ENCODE results near the gene CHST8. TPM values are rescaled to one million over a fixed set of nuclear protein-coding genes. Genes with fewer than 3 reads are reported as not detected.
"Not testable (repeated sequence)": the region's sequence is repeated elsewhere in the genome, so short reads cannot be mapped to it uniquely, and the experiment has no call there.

CHST8 gene
- polyA plus RNA-seq, 1 donor, result 0.66 TPM

DNA sequence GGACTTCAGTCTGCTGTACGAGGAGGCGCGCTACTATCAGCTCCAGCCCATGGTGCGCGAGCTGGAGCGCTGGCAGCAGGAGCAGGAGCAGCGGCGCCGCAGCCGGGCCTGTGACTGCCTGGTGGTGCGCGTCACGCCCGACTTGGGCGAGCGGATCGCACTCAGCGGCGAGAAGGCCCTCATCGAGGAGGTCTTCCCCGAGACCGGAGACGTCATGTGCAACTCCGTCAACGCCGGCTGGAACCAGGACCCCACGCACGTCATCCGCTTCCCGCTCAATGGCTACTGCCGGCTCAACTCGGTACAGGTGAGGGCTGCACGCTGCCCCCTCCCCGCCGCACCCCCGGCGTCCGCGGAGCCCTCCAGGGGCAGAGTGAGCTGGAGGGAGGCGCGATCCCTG is 189.5 kb downstream of the CHST8 start:
- H3K4me1 ChIP-seq (ENCODE audit: control insufficient read depth, insufficient read depth, low read length), result no peaks in the 10 kb centered on the region
- no peaks in the 10 kb centered on the region for H3K27me3 ChIP-seq (ENCODE audit: control insufficient read depth, insufficient read depth, low read length)
- no peak overlapping the region for H3K4me3 ChIP-seq (ENCODE audit: low read length)
- H3K36me3 ChIP-seq (ENCODE audit: control insufficient read depth, insufficient read depth, low read length), result peaks cover 45% of the 10 kb centered on the region
- no peak overlapping the region for H3K27ac ChIP-seq (ENCODE audit: low read length)
- H3K9me3 ChIP-seq (ENCODE audit: control insufficient read depth, low read depth, low read length), result no peaks in the 10 kb centered on the region
- WGBS (ENCODE audit: insufficient coverage, low lambda C conversion rate), result no CpG with 5 or more reads among the region's 41 CpGs
- no peak for DNase-seq

DNA sequence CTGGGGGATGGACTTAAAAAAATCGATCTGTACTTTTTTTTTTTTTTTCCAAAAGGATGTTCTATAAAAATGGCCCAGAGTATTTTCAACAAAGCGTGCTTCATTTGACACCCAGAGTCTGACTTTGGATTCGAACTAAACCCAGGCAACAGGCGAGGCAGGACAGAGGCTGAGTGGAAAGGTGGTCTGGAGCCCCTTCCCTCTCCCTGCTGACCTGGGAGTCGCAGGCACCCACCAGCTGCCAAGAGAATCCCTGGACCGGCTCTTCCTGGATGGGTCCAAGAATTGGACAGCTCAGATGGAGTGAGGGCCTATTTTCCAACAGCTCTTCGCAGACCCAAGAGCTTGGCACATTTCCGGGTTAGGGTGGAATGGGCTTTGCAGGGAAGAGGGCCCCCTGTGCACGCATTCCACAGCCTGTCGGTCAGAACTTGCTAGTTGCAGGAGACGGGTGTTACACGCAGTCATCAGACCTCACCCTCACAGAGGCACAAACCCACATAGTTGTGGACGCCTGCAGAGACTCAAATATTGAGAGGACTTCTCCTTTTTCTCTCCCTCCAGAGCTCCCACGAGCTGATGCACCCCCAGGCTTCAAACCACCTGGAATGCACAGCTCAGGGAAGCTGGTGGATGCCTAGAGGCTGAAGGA is 190.1 kb downstream of the CHST8 start:
- Histone ChIP-seq H3K9me3 (ENCODE audit: control insufficient read depth, low read depth, low read length) (no peaks in the 10 kb centered on the region), H3K27ac (ENCODE audit: low read length) (no peak overlapping the region), H3K4me1 (ENCODE audit: control insufficient read depth, insufficient read depth, low read length) (no peaks in the 10 kb centered on the region), H3K27me3 (ENCODE audit: control insufficient read depth, insufficient read depth, low read length) (no peaks in the 10 kb centered on the region), H3K4me3 (ENCODE audit: low read length) (no peak overlapping the region), H3K36me3 (ENCODE audit: control insufficient read depth, insufficient read depth, low read length) (peaks cover 43% of the 10 kb centered on the region)
- no peak for DNase-seq
- 88% methylated on average over 1 of the region's 14 CpGs for WGBS (ENCODE audit: insufficient coverage, low lambda C conversion rate)

DNA sequence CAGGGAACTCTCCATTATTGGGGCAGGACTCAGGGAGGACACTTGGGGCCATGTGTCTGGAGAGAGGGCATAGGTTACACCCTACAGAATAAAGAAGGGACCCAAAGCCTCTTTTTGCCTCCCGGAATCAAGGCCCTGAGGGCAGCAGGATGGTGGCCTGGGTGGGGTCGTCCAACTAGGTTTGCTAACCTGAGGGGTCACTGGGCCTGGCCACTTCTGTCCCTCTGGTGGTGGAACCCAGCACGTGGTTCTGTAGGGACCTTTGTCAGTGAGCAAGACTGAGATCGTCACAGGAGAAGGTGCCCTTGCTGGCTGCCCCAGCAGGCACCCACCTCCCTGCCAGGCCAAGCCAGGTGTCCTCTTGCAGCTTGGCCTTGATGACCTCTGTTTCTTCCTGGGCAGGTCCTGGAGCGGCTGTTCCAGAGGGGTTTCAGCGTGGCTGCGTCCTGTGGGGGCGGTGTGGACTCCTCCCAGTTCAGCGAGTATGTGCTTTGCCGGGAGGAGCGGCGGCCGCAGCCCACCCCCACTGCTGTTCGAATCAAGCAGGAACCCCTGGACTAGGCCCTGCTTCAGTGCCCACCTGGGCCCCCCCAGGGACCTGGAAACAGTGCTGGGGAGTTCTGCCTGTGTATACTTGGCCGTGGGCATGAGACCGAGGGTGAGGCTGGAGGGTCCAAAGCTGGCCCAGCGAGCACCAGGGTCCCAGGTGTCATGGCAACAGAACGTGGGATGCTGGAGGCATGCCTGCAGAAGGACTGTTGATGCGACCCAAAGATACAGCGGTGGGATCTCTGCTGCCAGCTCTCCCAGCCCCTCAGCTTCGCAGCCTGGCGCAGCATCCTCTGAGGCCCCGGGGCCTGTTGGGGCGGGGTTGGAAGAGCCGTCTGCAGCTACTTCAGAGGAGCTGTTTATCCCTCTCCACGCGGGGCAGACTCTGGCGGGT is 190.9 kb downstream of the CHST8 start:
- H3K27me3 ChIP-seq (ENCODE audit: control insufficient read depth, insufficient read depth, low read length), result no peaks in the 10 kb centered on the region
- no CpG with 5 or more reads among the region's 28 CpGs for WGBS (ENCODE audit: insufficient coverage, low lambda C conversion rate)
- H3K27ac ChIP-seq (ENCODE audit: low read length), result no peak overlapping the region

DNA sequence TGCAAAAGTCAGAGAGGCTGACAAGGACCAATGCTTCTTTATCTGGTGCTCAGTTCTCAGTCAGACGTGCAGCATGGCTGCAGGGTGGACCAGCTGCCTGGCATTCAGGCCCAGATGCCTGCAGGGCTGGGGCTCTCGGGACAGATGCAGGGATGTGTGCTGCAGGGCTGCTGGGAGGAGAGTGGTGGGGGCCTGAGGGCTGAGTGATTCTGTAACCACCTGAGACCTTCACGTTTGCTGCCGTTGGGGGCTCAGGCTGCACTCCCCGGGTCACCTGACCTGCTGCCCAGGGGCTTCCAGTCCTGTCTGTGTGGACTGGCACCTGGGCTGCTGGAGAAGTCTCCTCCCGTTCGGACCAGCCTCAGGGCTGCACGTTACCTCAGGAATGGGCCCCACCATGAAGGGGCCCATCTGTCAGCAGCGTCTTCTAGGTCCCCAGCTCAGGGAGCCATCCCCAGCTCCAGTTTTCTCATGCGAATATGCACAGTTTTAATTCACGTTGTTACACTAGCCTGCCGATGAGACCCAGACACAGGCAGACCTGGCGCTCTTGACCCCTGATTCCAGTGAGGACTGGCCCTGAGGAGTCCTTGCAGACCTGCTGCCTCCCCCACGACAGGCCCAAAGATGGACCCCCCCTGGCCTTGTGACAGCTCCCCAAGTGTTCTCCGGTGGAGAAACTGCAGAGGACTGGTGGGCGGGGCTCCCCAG is 191.8 kb downstream of the CHST8 start:
- WGBS (ENCODE audit: insufficient coverage, low lambda C conversion rate), result no CpG with 5 or more reads among the region's 16 CpGs
- H3K27ac ChIP-seq (ENCODE audit: low read length), result no peak overlapping the region
- H3K4me1 ChIP-seq (ENCODE audit: control insufficient read depth, insufficient read depth, low read length), result no peaks in the 10 kb centered on the region
- peaks cover 31% of the 10 kb centered on the region for H3K36me3 ChIP-seq (ENCODE audit: control insufficient read depth, insufficient read depth, low read length)
- H3K9me3 ChIP-seq (ENCODE audit: control insufficient read depth, low read depth, low read length), result no peaks in the 10 kb centered on the region
- no peak overlapping the region for H3K4me3 ChIP-seq (ENCODE audit: low read length)
- no peaks in the 10 kb centered on the region for H3K27me3 ChIP-seq (ENCODE audit: control insufficient read depth, insufficient read depth, low read length)
- DNase-seq, result no peak

More for the DNA sequence above, 190.9 kb downstream of the CHST8 start:
- H3K36me3 ChIP-seq (ENCODE audit: control insufficient read depth, insufficient read depth, low read length), result peaks cover 38% of the 10 kb centered on the region
- H3K4me1 ChIP-seq (ENCODE audit: control insufficient read depth, insufficient read depth, low read length), result no peaks in the 10 kb centered on the region
- H3K9me3 ChIP-seq (ENCODE audit: control insufficient read depth, low read depth, low read length), result no peaks in the 10 kb centered on the region
- no peak for DNase-seq
- no peak overlapping the region for H3K4me3 ChIP-seq (ENCODE audit: low read length)

DNA sequence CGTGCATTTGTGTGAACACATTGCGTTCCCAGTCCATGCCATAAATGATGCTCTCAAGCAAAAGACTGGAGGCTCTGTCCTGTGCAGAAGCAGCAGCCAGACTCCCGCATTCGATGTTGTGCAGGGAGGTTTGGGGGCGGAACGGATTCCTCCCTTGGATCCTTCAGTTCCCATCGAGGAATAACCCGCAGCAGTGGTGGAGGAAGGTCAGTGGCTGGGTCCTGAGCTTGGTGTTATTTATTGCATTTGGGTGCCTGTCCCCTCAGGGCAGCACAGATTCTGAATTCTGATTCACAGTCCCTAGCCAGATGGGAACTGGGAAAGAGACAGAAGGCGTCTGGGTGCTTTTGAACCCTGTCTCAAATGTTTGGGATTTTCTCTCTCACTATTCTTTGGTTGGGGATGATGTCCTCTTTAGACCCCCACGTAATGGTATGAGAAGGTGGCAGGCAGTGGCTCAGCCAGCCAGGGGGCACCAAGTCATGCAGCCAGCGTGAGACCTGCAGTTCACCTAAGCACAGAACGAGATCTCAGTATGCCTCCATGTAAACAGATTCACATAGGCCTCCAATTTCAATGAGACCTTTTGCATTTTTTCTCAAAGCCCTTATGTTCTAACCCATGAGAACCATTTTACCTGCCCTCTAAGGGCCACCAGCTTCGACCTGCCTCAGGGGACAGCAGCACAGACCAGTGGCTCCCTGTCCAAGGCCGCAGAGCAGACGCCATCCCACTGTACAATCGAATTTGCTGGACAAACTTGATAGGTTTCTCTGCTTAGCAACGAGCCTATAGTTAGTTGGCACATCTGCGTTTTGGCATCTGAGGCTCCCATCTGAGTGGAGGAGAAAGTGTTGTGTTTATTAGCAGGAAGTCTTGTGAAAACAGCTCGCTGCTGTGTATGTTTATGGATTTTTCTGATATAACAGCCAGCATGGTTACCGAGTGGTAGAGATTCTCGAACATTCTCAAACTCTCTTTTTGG is 192.7 kb downstream of the CHST8 start:
- no peaks in the 10 kb centered on the region for H3K9me3 ChIP-seq (ENCODE audit: control insufficient read depth, low read depth, low read length)
- WGBS (ENCODE audit: insufficient coverage, low lambda C conversion rate), result no CpG with 5 or more reads among the region's 21 CpGs
- H3K27me3 ChIP-seq (ENCODE audit: control insufficient read depth, insufficient read depth, low read length), result no peaks in the 10 kb centered on the region
- H3K27ac ChIP-seq (ENCODE audit: low read length), result no peak overlapping the region
- peaks cover 3% of the 10 kb centered on the region for H3K4me1 ChIP-seq (ENCODE audit: control insufficient read depth, insufficient read depth, low read length)
- H3K4me3 ChIP-seq (ENCODE audit: low read length), result no peak overlapping the region
- H3K36me3 ChIP-seq (ENCODE audit: control insufficient read depth, insufficient read depth, low read length), result peaks cover 31% of the 10 kb centered on the region
- no peak for DNase-seq

DNA sequence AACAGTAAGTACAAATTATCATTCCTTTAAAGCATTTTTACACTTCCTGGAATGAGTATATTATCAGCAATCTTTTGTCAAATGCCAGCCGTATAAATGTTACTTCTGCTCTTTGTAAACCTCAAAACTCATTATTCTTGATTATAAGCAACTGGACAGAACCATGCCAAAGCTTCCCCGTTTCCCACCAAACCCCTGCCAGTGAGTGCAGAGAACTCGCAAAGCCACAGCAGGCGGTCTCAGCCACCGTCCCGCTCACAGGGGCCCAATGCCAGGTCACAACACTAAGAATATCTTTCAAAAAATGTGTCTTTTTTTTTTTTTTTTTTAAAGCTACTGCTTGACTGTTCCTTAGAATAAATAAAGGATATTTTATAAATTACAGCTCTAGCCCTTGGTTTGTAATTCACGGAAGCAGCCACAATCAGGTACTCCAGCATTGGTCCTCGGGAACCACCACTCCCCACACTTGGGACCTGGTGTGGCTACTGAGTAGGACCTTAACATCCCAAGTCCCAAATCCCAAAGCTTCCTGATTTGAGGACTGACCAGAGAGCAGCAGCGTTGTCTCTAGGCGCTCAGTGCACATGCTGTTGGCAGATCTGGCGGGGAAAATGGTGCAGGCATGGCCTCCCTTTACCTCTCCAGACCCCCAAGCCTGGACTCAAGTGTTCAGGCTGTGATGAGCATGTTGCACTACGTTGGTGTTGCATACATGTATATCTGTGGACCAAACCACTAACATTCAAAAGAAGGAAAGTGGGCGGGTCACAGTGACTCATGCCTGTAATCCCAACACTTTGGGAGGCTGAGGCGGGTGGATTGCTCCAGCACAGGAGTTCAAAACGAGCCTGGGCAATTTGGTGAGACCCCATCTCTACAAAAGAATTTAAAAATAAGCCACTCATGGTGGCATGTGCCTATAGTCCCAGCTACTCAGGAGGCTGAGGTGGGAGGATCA is 193.9 kb downstream of the CHST8 start:
- no peak overlapping the region for H3K4me3 ChIP-seq (ENCODE audit: low read length)
- no CpG with 5 or more reads among the region's 15 CpGs for WGBS (ENCODE audit: insufficient coverage, low lambda C conversion rate)
- peaks cover 7% of the 10 kb centered on the region for H3K27me3 ChIP-seq (ENCODE audit: control insufficient read depth, insufficient read depth, low read length)
- no peak overlapping the region for H3K27ac ChIP-seq (ENCODE audit: low read length)
- no peak for DNase-seq
- peaks cover 25% of the 10 kb centered on the region for H3K36me3 ChIP-seq (ENCODE audit: control insufficient read depth, insufficient read depth, low read length)
- no peaks in the 10 kb centered on the region for H3K9me3 ChIP-seq (ENCODE audit: control insufficient read depth, low read depth, low read length)
- peaks cover 7% of the 10 kb centered on the region for H3K4me1 ChIP-seq (ENCODE audit: control insufficient read depth, insufficient read depth, low read length)

DNA sequence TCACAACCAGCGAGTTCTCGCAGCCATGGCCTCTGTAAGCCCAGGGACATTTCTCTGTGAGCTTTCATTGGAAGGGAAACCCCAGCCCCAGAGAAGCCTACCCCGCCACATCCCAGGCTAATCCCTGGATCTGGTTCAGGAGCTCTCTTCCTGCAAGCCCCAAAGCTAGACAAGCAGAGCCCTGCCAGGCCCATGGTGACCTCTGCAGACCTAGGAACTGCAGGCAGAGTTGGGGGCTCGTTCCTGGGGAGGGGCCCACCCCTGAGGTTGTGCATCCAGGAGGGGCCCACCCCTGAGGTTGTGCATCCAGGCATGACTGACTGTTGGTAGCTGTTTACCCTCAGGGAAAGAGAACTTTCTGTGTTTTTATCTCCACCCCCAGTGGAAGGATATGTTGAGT is 196.7 kb downstream of the CHST8 start:
- Histone ChIP-seq H3K4me3 (ENCODE audit: low read length) (no peak overlapping the region), H3K4me1 (ENCODE audit: control insufficient read depth, insufficient read depth, low read length) (peaks cover 7% of the 10 kb centered on the region), H3K27me3 (ENCODE audit: control insufficient read depth, insufficient read depth, low read length) (peaks cover 10% of the 10 kb centered on the region), H3K27ac (ENCODE audit: low read length) (no peak overlapping the region), H3K9me3 (ENCODE audit: control insufficient read depth, low read depth, low read length) (no peaks in the 10 kb centered on the region), H3K36me3 (ENCODE audit: control insufficient read depth, insufficient read depth, low read length) (peaks cover 5% of the 10 kb centered on the region)
- no peak for DNase-seq
- WGBS (ENCODE audit: insufficient coverage, low lambda C conversion rate), result no CpG with 5 or more reads among the region's 4 CpGs

DNA sequence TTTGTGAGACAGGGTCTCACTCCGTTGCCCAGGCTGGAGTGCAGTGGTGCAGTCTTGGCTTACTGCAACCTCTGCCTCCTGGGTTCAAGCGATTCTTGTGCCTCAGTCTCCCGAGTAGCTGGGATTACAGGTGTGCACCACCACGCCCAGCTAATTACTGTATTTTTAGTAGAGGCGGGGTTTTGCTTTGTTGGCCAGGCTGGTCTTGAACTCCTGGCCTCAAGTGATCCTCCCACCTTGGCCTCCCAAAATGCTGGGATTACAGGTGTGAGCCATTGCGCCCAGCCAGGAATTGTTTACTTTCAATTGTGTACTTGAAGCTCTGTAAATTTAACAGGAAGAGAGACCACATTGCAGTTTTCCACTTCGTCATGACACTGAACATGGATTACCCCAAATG is 197.3 kb downstream of the CHST8 start:
- H3K9me3 ChIP-seq (ENCODE audit: control insufficient read depth, low read depth, low read length); H3K36me3 ChIP-seq (ENCODE audit: control insufficient read depth, insufficient read depth, low read length); H3K27ac ChIP-seq (ENCODE audit: low read length); H3K4me3 ChIP-seq (ENCODE audit: low read length); DNase-seq; H3K4me1 ChIP-seq (ENCODE audit: control insufficient read depth, insufficient read depth, low read length): not testable (repeated sequence)
- WGBS (ENCODE audit: insufficient coverage, low lambda C conversion rate), result no CpG with 5 or more reads among the region's 7 CpGs
- peaks cover 11% of the 10 kb centered on the region for H3K27me3 ChIP-seq (ENCODE audit: control insufficient read depth, insufficient read depth, low read length)

DNA sequence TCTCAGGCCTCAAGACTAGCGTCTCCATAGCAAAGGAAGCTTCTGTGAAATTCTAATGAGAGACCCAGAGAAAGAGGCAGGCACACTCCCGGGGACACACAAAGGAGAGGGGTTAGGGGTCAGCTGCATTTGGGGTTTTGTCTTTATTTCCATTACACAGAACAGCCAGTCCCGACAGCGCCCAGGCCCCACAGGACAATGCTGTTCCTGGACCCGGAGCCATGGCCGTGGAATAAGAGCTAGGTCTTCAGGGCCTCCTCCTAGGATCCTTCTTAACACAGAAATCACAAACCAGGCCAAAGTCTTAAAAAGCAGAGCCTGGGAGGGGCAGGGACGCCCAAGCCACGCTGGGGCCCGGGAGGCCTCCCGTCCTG is 197.7 kb downstream of the CHST8 start:
- H3K9me3 ChIP-seq (ENCODE audit: control insufficient read depth, low read depth, low read length), result no peaks in the 10 kb centered on the region
- no peaks in the 10 kb centered on the region for H3K36me3 ChIP-seq (ENCODE audit: control insufficient read depth, insufficient read depth, low read length)
- peak overlapping the region; percentile 35 for H3K4me3 ChIP-seq (ENCODE audit: low read length)
- no peak overlapping the region for H3K27ac ChIP-seq (ENCODE audit: low read length)
- WGBS (ENCODE audit: insufficient coverage, low lambda C conversion rate), result no CpG with 5 or more reads among the region's 10 CpGs
- H3K27me3 ChIP-seq (ENCODE audit: control insufficient read depth, insufficient read depth, low read length), result peaks cover 11% of the 10 kb centered on the region
- peaks cover 7% of the 10 kb centered on the region for H3K4me1 ChIP-seq (ENCODE audit: control insufficient read depth, insufficient read depth, low read length)
- no peak for DNase-seq

Measured in large intestine (tissue), 3 donors.